ENCODE results near the gene MAP4K2. TPM values are rescaled to one million over a fixed set of nuclear protein-coding genes. Genes with fewer than 3 reads are reported as not detected.

Gene MAP4K2
- polyA plus RNA-seq, 3 donors = 9.9 to 38.0 (median 12.6) TPM

GRCh38 chr11:64848826-64849597, 46.0 kb upstream of the MAP4K2 start:
- H3K4me3 ChIP-seq (replicated peaks in 1 of 3; ENCODE audit: low read depth in 2 of 3, low read length in 3 of 3) = no peak overlapping the region
- no peak overlapping the region for H3K27ac ChIP-seq (ENCODE audit: low read depth in 1 of 2, low read length in 2 of 2)
- peaks cover 53 to 75% of the 10 kb centered on the region in 2 donors for H3K4me1 ChIP-seq (ENCODE audit: control insufficient read depth in 1 of 2, insufficient read depth in 2 of 2, low read length in 2 of 2)
- H3K4me1 Mint-ChIP-seq = peaks cover 66% of the 10 kb centered on the region
- 84% methylated on average over 12 of the region's 16 CpGs for WGBS (ENCODE audit: insufficient coverage)
- no peak overlapping the region for H3K9ac ChIP-seq (ENCODE audit: insufficient read depth, low read length, poor library complexity, severe bottlenecking)
- peaks cover 3% of the 10 kb centered on the region for H3K79me2 ChIP-seq (ENCODE audit: insufficient read depth, low read length)
- TF ChIP-seq CTCF (IDR thresholded peaks at IDR 0.05) = no peak
- H3K27me3 ChIP-seq (ENCODE audit: control insufficient read depth in 2 of 2, insufficient read depth in 2 of 2, low read length in 2 of 2) = peaks cover 0 to 7% of the 10 kb centered on the region in 2 donors
- peak in 1 of 3 donors; percentile 30 for DNase-seq
- intact Hi-C loops (cut with micrococcal nuclease) = loop anchor here in 1 of 2 donors (10.0 kb wide), 2 partner anchors 64 to 166 kb away; partner anchors contain the start of gene ARL2
- H3K36me3 ChIP-seq (replicated peaks in 1 of 2; ENCODE audit: control insufficient read depth in 1 of 2, insufficient read depth in 2 of 2, low read length in 2 of 2) = peaks cover 16 to 17% of the 10 kb centered on the region in 2 donors
- H3K27me3 Mint-ChIP-seq (ENCODE audit: low read depth in 3 of 3) = peaks cover 0 to 17% (median 12%) of the 10 kb centered on the region in 3 donors
- peaks cover 25 to 26% of the 10 kb centered on the region in 2 donors for H3K36me3 Mint-ChIP-seq
- H3K4me3 Mint-ChIP-seq = no peak overlapping the region
- peaks cover 0 to 2% (median 0%) of the 10 kb centered on the region in 7 donors for H3K9me3 Mint-ChIP-seq
- H3K9me3 ChIP-seq (replicated peaks in 1 of 2; ENCODE audit: control insufficient read depth in 1 of 2, insufficient read depth in 1 of 2, low read length in 2 of 2) = no peaks in the 10 kb centered on the region
- H3K4me2 ChIP-seq (replicated peaks; ENCODE audit: extremely low read depth, low read length, poor library complexity, severe bottlenecking) = no peak overlapping the region
- peaks cover 31% of the 10 kb centered on the region for H4K20me1 ChIP-seq (ENCODE audit: insufficient read depth, low read length)
- no peak overlapping the region for H2AFZ ChIP-seq (ENCODE audit: insufficient read depth, low read depth, low read length, poor library complexity, severe bottlenecking)
- H3K27ac Mint-ChIP-seq = no peak overlapping the region

DNA sequence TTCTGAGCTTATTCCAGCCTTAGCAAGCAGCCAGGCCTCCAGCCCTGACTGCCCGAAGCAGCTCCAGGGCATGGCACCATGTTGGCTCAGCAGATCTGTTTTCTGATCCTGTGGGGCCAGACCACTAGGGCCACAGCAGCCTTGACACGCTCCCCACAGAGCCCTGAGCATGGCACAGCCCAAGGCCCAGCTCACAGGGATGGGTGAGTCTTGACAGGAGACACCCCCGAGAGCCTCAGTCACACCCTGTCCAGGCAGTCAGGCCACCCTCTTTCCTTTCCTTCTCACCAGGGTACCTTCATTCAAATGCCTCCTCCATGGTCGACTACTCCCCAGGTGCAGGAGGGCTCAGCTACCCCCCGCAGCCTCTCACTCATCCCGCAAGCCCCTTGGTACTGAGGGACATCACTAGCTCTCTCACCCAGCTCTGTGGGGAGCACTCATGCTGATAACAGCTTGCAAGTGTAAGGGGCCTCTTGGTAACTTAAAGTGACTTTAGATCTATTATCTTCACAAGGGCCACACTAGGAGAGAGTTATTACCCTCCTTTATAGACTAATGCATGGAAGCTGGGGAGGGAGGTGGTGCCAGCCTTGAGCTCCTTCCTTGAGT, 45.3 kb upstream of the MAP4K2 start:
- Mint-ChIP-seq H3K4me3 (no peak overlapping the region), H3K9me3 (peaks cover 0 to 2% (median 0%) of the 10 kb centered on the region in 7 donors), H3K27me3 (ENCODE audit: low read depth in 3 of 3) (peaks cover 3 to 21% (median 18%) of the 10 kb centered on the region in 3 donors), H3K36me3 (peaks cover 18 to 23% of the 10 kb centered on the region in 2 donors), H3K27ac (peak overlapping the region in 3 of 7 donors; percentile 15 to 80 (median 30)), H3K4me1 (peaks cover 63% of the 10 kb centered on the region)
- H3K27me3 ChIP-seq (ENCODE audit: control insufficient read depth in 2 of 2, insufficient read depth in 2 of 2, low read length in 2 of 2) = peaks cover 0 to 10% of the 10 kb centered on the region in 2 donors
- H3K36me3 ChIP-seq (replicated peaks in 1 of 2; ENCODE audit: control insufficient read depth in 1 of 2, insufficient read depth in 2 of 2, low read length in 2 of 2) = peaks cover 11% of the 10 kb centered on the region in 2 donors
- intact Hi-C loops (cut with micrococcal nuclease) = loop anchor here in 1 of 2 donors (10.0 kb wide), 2 partner anchors 64 to 166 kb away; partner anchors contain the start of gene ARL2
- no peaks in the 10 kb centered on the region for H3K79me2 ChIP-seq (ENCODE audit: insufficient read depth, low read length)
- H3K4me2 ChIP-seq (replicated peaks; ENCODE audit: extremely low read depth, low read length, poor library complexity, severe bottlenecking) = no peak overlapping the region
- H3K27ac ChIP-seq (ENCODE audit: low read depth in 1 of 2, low read length in 2 of 2) = no peak overlapping the region
- no peak overlapping the region for H3K9ac ChIP-seq (ENCODE audit: insufficient read depth, low read length, poor library complexity, severe bottlenecking)
- WGBS (ENCODE audit: insufficient coverage) = 91% methylated on average over 4 of the region's 6 CpGs
- H2AFZ ChIP-seq (ENCODE audit: insufficient read depth, low read depth, low read length, poor library complexity, severe bottlenecking) = no peak overlapping the region
- no peaks in the 10 kb centered on the region for H3K9me3 ChIP-seq (replicated peaks in 1 of 2; ENCODE audit: control insufficient read depth in 1 of 2, insufficient read depth in 1 of 2, low read length in 2 of 2)
- TF ChIP-seq CTCF (IDR thresholded peaks at IDR 0.05) = no peak
- H4K20me1 ChIP-seq (ENCODE audit: insufficient read depth, low read length) = peaks cover 24% of the 10 kb centered on the region
- DNase-seq = peak in 1 of 3 donors; percentile 31
- H3K4me3 ChIP-seq (replicated peaks in 1 of 3; ENCODE audit: low read depth in 2 of 3, low read length in 3 of 3) = no peak overlapping the region
- peaks cover 47 to 71% of the 10 kb centered on the region in 2 donors for H3K4me1 ChIP-seq (ENCODE audit: control insufficient read depth in 1 of 2, insufficient read depth in 2 of 2, low read length in 2 of 2)

All from CD14-positive monocyte (primary cell).